HG02678 (cell line): ENCODE measurements around the gene KAT2A.
A peak's percentile ranks its signal among the peaks of the same experiment; 100 is the strongest.

Source experiments
- ATAC-seq: cut with Tn5 transposase; IDR thresholded peaks from one replicate; pipeline ENCODE4 v1.9.1; 2021; ENCODE audit warnings: mild to moderate bottlenecking, moderate library complexity; ENCODE audit not compliant: unreplicated experiment

KAT2A gene

GRCh38 chr17:42135664-42136653 lies 14.8 kb upstream of the KAT2A start:
- ATAC-seq = no peak

- ATAC-seq = no peak
Measured at GRCh38 chr17:42135151-42135550, 14.0 kb upstream of the KAT2A start.

- ATAC-seq = peak; percentile 73
Measured at GRCh38 chr17:42133461-42134041, 12.4 kb upstream of the KAT2A start.

- ATAC-seq = peak; percentile 46
Measured at GRCh38 chr17:42132941-42133340, 11.8 kb upstream of the KAT2A start.

- no peak for ATAC-seq
Measured at GRCh38 chr17:42131981-42132432, 10.8 kb upstream of the KAT2A start.

GRCh38 chr17:42131232-42131631 lies 10.1 kb upstream of the KAT2A start:
- no peak for ATAC-seq

GRCh38 chr17:42130310-42130936 lies 9.3 kb upstream of the KAT2A start:
- no peak for ATAC-seq

- ATAC-seq = no peak
Measured at GRCh38 chr17:42129109-42129837, 8.1 kb upstream of the KAT2A start.

GRCh38 chr17:42127414-42127813 lies 6.2 kb upstream of the KAT2A start:
- no peak for ATAC-seq

- no peak for ATAC-seq
Measured at GRCh38 chr17:42126836-42127235, 5.7 kb upstream of the KAT2A start.

- no peak for ATAC-seq
Measured at GRCh38 chr17:42125565-42125964, 4.4 kb upstream of the KAT2A start.

GRCh38 chr17:42124256-42124655 lies 3.1 kb upstream of the KAT2A start:
- no peak for ATAC-seq

- ATAC-seq = no peak
Measured at GRCh38 chr17:42122371-42123303, 1.5 kb upstream of the KAT2A start, which contains the start of gene HSPB9. Gene HSPB9 (plus strand): TSS chr17:42122804. CDS start chr17:42122851, 47 bp downstream.

GRCh38 chr17:42120161-42120769 lies 902 bp downstream of the KAT2A start:
- ATAC-seq = no peak

- no peak for ATAC-seq
Measured at GRCh38 chr17:42119301-42119700, 1.9 kb downstream of the KAT2A start.

- ATAC-seq = no peak
Measured at GRCh38 chr17:42118545-42118944, 2.6 kb downstream of the KAT2A start.

- no peak for ATAC-seq
Measured at GRCh38 chr17:42118126-42118510, 3.0 kb downstream of the KAT2A start.

- no peak for ATAC-seq
Measured at GRCh38 chr17:42117397-42118125, 3.6 kb downstream of the KAT2A start.
